ENCODE measurements around the gene SIGLECL1.

DNA sequence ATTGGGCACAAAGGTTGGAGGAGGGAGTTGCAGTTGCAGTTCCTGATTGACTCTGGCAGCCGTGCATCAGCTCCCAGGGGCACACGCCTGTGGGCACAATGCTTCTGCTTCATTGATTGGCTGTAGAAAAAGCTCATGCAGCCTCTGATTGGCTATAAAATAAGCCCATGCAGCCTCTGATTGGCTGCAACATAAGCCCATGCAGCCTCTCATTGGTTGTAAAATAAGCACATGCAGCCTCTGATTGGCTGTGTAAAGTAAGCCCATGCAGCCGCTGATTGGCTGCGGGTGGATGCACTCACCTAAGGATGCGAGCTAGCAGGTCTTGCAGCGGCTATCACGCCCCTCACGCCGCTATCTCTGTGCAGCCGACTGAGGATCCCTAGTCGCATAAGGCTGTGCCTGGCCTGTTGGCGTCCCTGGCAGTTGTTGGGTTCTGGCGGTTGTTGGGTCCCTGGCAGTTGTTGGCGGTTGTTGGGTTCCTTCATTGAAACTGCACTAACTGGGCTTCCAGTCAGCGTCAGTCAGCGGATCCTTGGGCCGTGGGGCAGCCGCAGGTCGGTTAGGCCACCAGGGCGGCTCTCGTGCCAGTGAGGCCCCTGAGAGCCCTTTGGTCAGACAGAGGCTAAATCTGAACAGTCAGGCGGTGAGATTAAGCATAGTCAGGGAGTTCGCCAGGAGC is at the start of gene SIGLECL1:
- no peak for TF ChIP-seq EZH2phosphoT487 (IDR thresholded peaks at IDR 0.05; ENCODE audit: borderline replicate concordance, low read length)
- TF ChIP-seq, protein P1, sequence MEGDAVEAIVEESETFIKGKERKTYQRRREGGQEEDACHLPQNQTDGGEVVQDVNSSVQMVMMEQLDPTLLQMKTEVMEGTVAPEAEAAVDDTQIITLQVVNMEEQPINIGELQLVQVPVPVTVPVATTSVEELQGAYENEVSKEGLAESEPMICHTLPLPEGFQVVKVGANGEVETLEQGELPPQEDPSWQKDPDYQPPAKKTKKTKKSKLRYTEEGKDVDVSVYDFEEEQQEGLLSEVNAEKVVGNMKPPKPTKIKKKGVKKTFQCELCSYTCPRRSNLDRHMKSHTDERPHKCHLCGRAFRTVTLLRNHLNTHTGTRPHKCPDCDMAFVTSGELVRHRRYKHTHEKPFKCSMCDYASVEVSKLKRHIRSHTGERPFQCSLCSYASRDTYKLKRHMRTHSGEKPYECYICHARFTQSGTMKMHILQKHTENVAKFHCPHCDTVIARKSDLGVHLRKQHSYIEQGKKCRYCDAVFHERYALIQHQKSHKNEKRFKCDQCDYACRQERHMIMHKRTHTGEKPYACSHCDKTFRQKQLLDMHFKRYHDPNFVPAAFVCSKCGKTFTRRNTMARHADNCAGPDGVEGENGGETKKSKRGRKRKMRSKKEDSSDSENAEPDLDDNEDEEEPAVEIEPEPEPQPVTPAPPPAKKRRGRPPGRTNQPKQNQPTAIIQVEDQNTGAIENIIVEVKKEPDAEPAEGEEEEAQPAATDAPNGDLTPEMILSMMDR (IDR thresholded peaks at IDR 0.05; ENCODE audit: low read depth, low read length, poor library complexity, severe bottlenecking), result no peak

All from DOHH2 (cell line).